Astrocyte (in vitro differentiated cells and primary cell): Measurements from ENCODE around the gene CDK8. TPM values are rescaled to one million over a fixed set of nuclear protein-coding genes. Genes with fewer than 3 reads are reported as not detected.

Source experiments
- DNase-seq: peaks from one replicate; pipeline ENCODE4 v3.0.0-alpha.2; 2010; ENCODE audit warnings: low read depth
- FAIRE-seq: peaks from 2 replicates; lab custom pipeline; 2011; peaks lifted over from hg19 to GRCh38; lab: Jason Lieb, UNC
- H2AFZ ChIP-seq: 2 replicates; pipeline ENCODE4 v1.6.0; 2012; ENCODE audit warnings: low read depth, low read length, inconsistent platforms
- H3K27ac ChIP-seq: 2 replicates; pipeline ENCODE4 v1.5.1; 2011; ENCODE audit warnings: low read depth, low read length, inconsistent platforms
- H3K27me3 ChIP-seq: 2 replicates; pipeline ENCODE4 v1.6.0; 2011; ENCODE audit warnings: low read length, inconsistent platforms; ENCODE audit not compliant: insufficient read depth
- H3K36me3 ChIP-seq: 2 replicates; pipeline ENCODE4 v1.5.1; 2011; ENCODE audit warnings: low read length, inconsistent platforms; ENCODE audit not compliant: insufficient read depth
- H3K4me1 ChIP-seq: 2 replicates; pipeline ENCODE4 v1.5.1; 2011; ENCODE audit warnings: low read length, inconsistent platforms; ENCODE audit not compliant: insufficient read depth
- H3K4me2 ChIP-seq: 2 replicates; pipeline ENCODE4 v1.6.0; 2012; ENCODE audit warnings: low read length, inconsistent platforms
- H3K4me3 ChIP-seq: 2 replicates; pipeline ENCODE4 v1.5.1; 2011; ENCODE audit warnings: low read depth, mild to moderate bottlenecking, low read length, inconsistent platforms; ENCODE audit not compliant: insufficient read depth
- H3K79me2 ChIP-seq: 2 replicates; pipeline ENCODE4 v1.6.0; 2012; ENCODE audit warnings: mild to moderate bottlenecking, low read length, inconsistent platforms; ENCODE audit not compliant: insufficient read depth
- H3K9ac ChIP-seq: 2 replicates; pipeline ENCODE4 v1.6.0; 2012; ENCODE audit warnings: mild to moderate bottlenecking, low read length, inconsistent platforms
- H3K9me3 ChIP-seq: 2 replicates; pipeline ENCODE4 v1.5.1; 2012; ENCODE audit warnings: low read depth, mild to moderate bottlenecking, low read length, inconsistent platforms; ENCODE audit not compliant: insufficient read depth
- H4K20me1 ChIP-seq: 2 replicates; pipeline ENCODE4 v1.6.0; 2012; ENCODE audit warnings: low read length, inconsistent platforms; ENCODE audit not compliant: insufficient read depth
- H3K27ac Mint-ChIP-seq: one replicate; pipeline ENCODE4 v1.8.0; 2021; ENCODE audit warnings: mild to moderate bottlenecking, mixed read lengths; ENCODE audit not compliant: unreplicated experiment
- H3K27me3 Mint-ChIP-seq: one replicate; pipeline ENCODE4 v1.8.0; 2021; ENCODE audit warnings: low read depth, mixed read lengths; ENCODE audit not compliant: unreplicated experiment
- H3K36me3 Mint-ChIP-seq: one replicate; pipeline ENCODE4 v1.8.0; 2021; ENCODE audit warnings: low read depth, mixed read lengths; ENCODE audit not compliant: unreplicated experiment
- H3K4me1 Mint-ChIP-seq: one replicate; pipeline ENCODE4 v1.8.0; 2021; ENCODE audit warnings: low read depth, mixed read lengths; ENCODE audit not compliant: unreplicated experiment
- H3K4me3 Mint-ChIP-seq: one replicate; pipeline ENCODE4 v1.8.0; 2021; ENCODE audit warnings: mild to moderate bottlenecking, moderate library complexity, mixed read lengths; ENCODE audit not compliant: unreplicated experiment
- H3K9me3 Mint-ChIP-seq: one replicate; pipeline ENCODE4 v1.8.0; 2021; ENCODE audit warnings: mild to moderate bottlenecking, mixed read lengths; ENCODE audit not compliant: unreplicated experiment
- CTCF ChIP-seq: IDR thresholded peaks from 2 replicates; pipeline ENCODE4 v1.5.1; 2011; ENCODE audit warnings: low read depth, mild to moderate bottlenecking, inconsistent platforms, low read length, moderate library complexity; ENCODE audit not compliant: insufficient read depth
- EZH2 ChIP-seq: IDR thresholded peaks from 2 replicates; pipeline ENCODE4 v1.6.1; 2012; ENCODE audit warnings: mild to moderate bottlenecking, low read length, inconsistent platforms; ENCODE audit not compliant: insufficient read depth
- total RNA-seq: library from RNA; stranded (reverse); gene quantifications from 2 replicates; pipeline ENCODE4 v1.2.1, GENCODE V29; 2021

Gene CDK8
- total RNA-seq, 1 donor from 2014 or later = 32.4 TPM

GRCh38 chr13:26213982-26214381, 39.9 kb upstream of the CDK8 start:
- no peak for TF ChIP-seq CTCF
- TF ChIP-seq EZH2 = no peak
- Histone ChIP-seq H3K79me2 (no peaks in the 10 kb centered on the region), H3K4me2 (no peak overlapping the region), H3K9ac (no peak overlapping the region), H3K27ac (no peak overlapping the region), H3K4me1 (no peaks in the 10 kb centered on the region), H4K20me1 (no peaks in the 10 kb centered on the region), H3K9me3 (no peaks in the 10 kb centered on the region), H2AFZ (no peak overlapping the region), H3K36me3 (peaks cover 68% of the 10 kb centered on the region), H3K4me3 (no peak overlapping the region), H3K27me3 (no peaks in the 10 kb centered on the region)
- H3K9me3 Mint-ChIP-seq = no peaks in the 10 kb centered on the region
- H3K36me3 Mint-ChIP-seq = peaks cover 18% of the 10 kb centered on the region
- H3K27ac Mint-ChIP-seq = no peak overlapping the region
- FAIRE-seq (no peak), DNase-seq (no peak)
- no peaks in the 10 kb centered on the region for H3K27me3 Mint-ChIP-seq
- H3K4me1 Mint-ChIP-seq = no peaks in the 10 kb centered on the region
- no peak overlapping the region for H3K4me3 Mint-ChIP-seq

GRCh38 chr13:26216042-26216441, 37.9 kb upstream of the CDK8 start:
- Histone ChIP-seq H3K4me2 (no peak overlapping the region), H3K9ac (no peak overlapping the region), H3K79me2 (peaks cover 20% of the 10 kb centered on the region), H4K20me1 (peaks cover 5% of the 10 kb centered on the region), H3K27ac (no peak overlapping the region), H3K27me3 (no peaks in the 10 kb centered on the region), H2AFZ (no peak overlapping the region), H3K36me3 (peaks cover 68% of the 10 kb centered on the region), H3K9me3 (no peaks in the 10 kb centered on the region), H3K4me3 (no peak overlapping the region), H3K4me1 (peaks cover 17% of the 10 kb centered on the region)
- Mint-ChIP-seq H3K36me3 (peaks cover 16% of the 10 kb centered on the region), H3K4me1 (peaks cover 10% of the 10 kb centered on the region), H3K27me3 (no peaks in the 10 kb centered on the region), H3K9me3 (no peaks in the 10 kb centered on the region), H3K27ac (no peak overlapping the region), H3K4me3 (no peak overlapping the region)
- no peak for DNase-seq
- FAIRE-seq = no peak
- TF ChIP-seq CTCF (no peak), EZH2 (no peak)

- Mint-ChIP-seq H3K4me1 (peaks cover 18% of the 10 kb centered on the region), H3K9me3 (no peaks in the 10 kb centered on the region), H3K27me3 (no peaks in the 10 kb centered on the region), H3K36me3 (peaks cover 6% of the 10 kb centered on the region), H3K4me3 (peak overlapping the region; percentile 99), H3K27ac (peak overlapping the region; percentile 6)
- H3K9me3 ChIP-seq = no peaks in the 10 kb centered on the region
- no peak for TF ChIP-seq CTCF
- TF ChIP-seq EZH2 = no peak
- H3K4me2 ChIP-seq = peak overlapping the region; percentile 89
- H3K9ac ChIP-seq = peak overlapping the region; percentile 9
- DNase-seq (peak; percentile 54), FAIRE-seq (no peak)
- H3K4me3 ChIP-seq = peak overlapping the region; percentile 84
- H3K27ac ChIP-seq = peak overlapping the region; percentile 45
- peaks cover 17% of the 10 kb centered on the region for H3K4me1 ChIP-seq
- H3K36me3 ChIP-seq = peaks cover 43% of the 10 kb centered on the region
- H2AFZ ChIP-seq = no peak overlapping the region
- peaks cover 5% of the 10 kb centered on the region for H4K20me1 ChIP-seq
- H3K27me3 ChIP-seq = no peaks in the 10 kb centered on the region
- peaks cover 24% of the 10 kb centered on the region for H3K79me2 ChIP-seq
These were observed 34.2 kb upstream of the CDK8 start for GRCh38 chr13:26219726-26220125.
